GM18505 (cell line): ENCODE measurements around the gene BCAR1.

ENCODE experiments used
- ATAC-seq: cut with Tn5 transposase; IDR thresholded peaks from one replicate; pipeline ENCODE4 v1.9.1; 2021; ENCODE audit not compliant: unreplicated experiment
- POLR2A ChIP-seq: IDR thresholded peaks from 4 replicates; pipeline ENCODE4 v1.6.1; 2011; ENCODE audit warnings: borderline replicate concordance; ENCODE audit not compliant: insufficient read depth, insufficient read length; ENCODE audit errors: extremely low read depth

Gene BCAR1

GRCh38 chr16:75195811-75196790, 55.3 kb downstream of the BCAR1 start:
- no peak for TF ChIP-seq POLR2A

GRCh38 chr16:75193730-75194444, 57.5 kb downstream of the BCAR1 start:
- TF ChIP-seq POLR2A = no peak
- no peak for ATAC-seq

More at GRCh38 chr16:75195811-75196790, 55.3 kb downstream of the BCAR1 start:
- no peak for ATAC-seq

DNA sequence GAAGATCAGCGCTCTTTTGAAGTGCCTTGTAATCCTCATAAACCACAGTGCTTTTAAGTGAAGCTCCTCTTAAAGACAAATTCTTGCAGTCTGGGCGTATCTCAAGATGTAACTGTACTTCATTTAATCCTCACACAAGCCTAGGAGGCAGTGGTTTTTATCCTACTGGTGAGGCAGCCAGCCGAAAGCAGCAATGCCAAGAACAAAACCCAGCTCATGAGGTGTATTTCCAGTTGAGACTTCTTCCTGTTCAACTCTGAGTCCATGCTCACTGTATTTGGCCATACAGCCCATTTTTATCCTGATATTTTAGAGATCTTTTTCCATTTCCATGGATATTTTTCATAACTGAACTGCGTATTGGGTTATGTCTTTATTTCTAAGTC, 58.2 kb downstream of the BCAR1 start:
- TF ChIP-seq POLR2A = no peak
- no peak for ATAC-seq

GRCh38 chr16:75192606-75193264, 58.7 kb downstream of the BCAR1 start:
- no peak for TF ChIP-seq POLR2A
- no peak for ATAC-seq

GRCh38 chr16:75189638-75190245, 61.7 kb downstream of the BCAR1 start:
- no peak for ATAC-seq
- TF ChIP-seq POLR2A = no peak

- ATAC-seq = no peak
- no peak for TF ChIP-seq POLR2A
Observed at GRCh38 chr16:75188832-75189477, 62.5 kb downstream of the BCAR1 start.

DNA sequence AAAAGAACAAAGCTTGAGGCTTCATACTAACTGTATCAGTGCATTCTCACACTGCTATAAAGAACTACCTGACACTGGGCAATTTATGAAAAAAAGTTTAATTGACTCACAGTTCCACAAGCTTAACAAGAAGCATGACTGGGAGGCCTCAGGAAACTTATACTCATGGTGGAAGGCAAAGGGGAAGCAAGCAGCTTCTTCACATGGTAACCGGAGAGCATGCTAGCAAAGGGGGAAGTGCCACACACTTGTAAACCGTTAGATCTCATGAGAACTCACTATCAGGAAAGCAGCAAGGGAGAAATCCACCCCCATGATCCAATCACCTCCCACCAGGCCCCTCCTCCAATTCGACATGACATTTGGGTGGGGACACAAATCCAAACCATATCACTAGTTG, 69.8 kb downstream of the BCAR1 start:
- TF ChIP-seq POLR2A = no peak
- ATAC-seq = no peak

DNA sequence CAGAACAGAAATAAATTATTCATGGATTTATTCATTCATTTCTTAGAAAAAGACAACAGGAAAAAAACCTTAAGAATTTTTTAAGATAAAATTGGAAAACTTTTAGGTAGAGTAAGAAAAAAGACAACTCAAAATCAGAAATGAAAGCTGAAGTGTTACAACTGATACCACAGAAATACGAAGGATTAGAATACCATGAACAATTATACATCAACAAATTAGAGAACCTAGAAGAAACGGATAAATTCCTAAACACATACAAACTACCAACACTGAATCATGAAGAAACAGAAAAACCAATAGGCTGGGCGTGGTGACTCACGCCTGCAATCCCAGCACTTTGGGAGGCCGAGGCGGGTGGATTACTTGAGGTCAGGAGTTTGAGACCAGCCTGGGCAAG, 72.2 kb downstream of the BCAR1 start:
- no peak for TF ChIP-seq POLR2A
- no peak for ATAC-seq
